Liver (tissue), 9 donors: Measurements from ENCODE around the gene GTPBP10. TPM values are rescaled to one million over a fixed set of nuclear protein-coding genes. Genes with fewer than 3 reads are reported as not detected.

ENCODE experiments used
- DNase-seq: peaks from one replicate; pipeline ENCODE4 v3.0.0-alpha.2; 2017; ENCODE audit warnings: low spot score
- H3K27ac ChIP-seq, 2 donors: one replicate each; pipeline ENCODE4 v1.7.0; 2013; ENCODE audit warnings: inconsistent platforms in 2 of 2, low read length in 2 of 2, control low read depth in 1 of 2, low read depth in 1 of 2, mild to moderate bottlenecking in 1 of 2
- H3K27me3 ChIP-seq, 4 donors: one replicate each; pipeline versions ENCODE4 v1.6.1 to v1.7.0; 2013; ENCODE audit warnings: low read length in 3 of 4, inconsistent platforms in 1 of 4, mild to moderate bottlenecking in 1 of 4, moderate library complexity in 1 of 4; ENCODE audit not compliant: control insufficient read depth in 4 of 4, insufficient read depth in 4 of 4
- H3K36me3 ChIP-seq, 4 donors: one replicate each; pipeline versions ENCODE4 v1.6.1 to v1.7.0; 2013; ENCODE audit warnings: low read length in 3 of 4, mild to moderate bottlenecking in 3 of 4, low read depth in 1 of 4, moderate library complexity in 1 of 4; ENCODE audit not compliant: control insufficient read depth in 4 of 4, insufficient read depth in 3 of 4
- H3K4me1 ChIP-seq, 4 donors: one replicate each; pipeline versions ENCODE4 v1.6.1 to v1.7.0; 2013; ENCODE audit warnings: low read length in 3 of 4, mild to moderate bottlenecking in 3 of 4, moderate library complexity in 1 of 4; ENCODE audit not compliant: control insufficient read depth in 4 of 4, insufficient read depth in 4 of 4
- H3K4me3 ChIP-seq, 3 donors: one replicate each; pipeline versions ENCODE4 v1.6.1 to v1.7.0; 2013; ENCODE audit warnings: low read length in 3 of 3, control low read depth in 1 of 3, low read depth in 1 of 3, mild to moderate bottlenecking in 1 of 3
- H3K9ac ChIP-seq, 2 donors: one replicate each; pipeline ENCODE4 v1.7.0; 2013; ENCODE audit warnings: low read length in 2 of 2, mild to moderate bottlenecking in 2 of 2, moderate library complexity in 2 of 2, control low read depth in 1 of 2, low read depth in 1 of 2
- H3K9me3 ChIP-seq, 4 donors: one replicate each; pipeline versions ENCODE4 v1.6.1 to v1.7.0; 2013; ENCODE audit warnings: low read length in 3 of 4; ENCODE audit not compliant: control insufficient read depth in 4 of 4
- EGR1 ChIP-seq, 2 donors: IDR thresholded peaks; 2 replicates each; pipeline ENCODE4 v1.6.1; 2016 to 2018; ENCODE audit warnings: antibody characterized with exemption in 2 of 2, low read depth in 2 of 2
- FOXA1 ChIP-seq: IDR thresholded peaks from 2 replicates; pipeline ENCODE4 v1.6.1; 2016; ENCODE audit warnings: antibody characterized with exemption
- FOXA2 ChIP-seq: IDR thresholded peaks from 2 replicates; pipeline ENCODE4 v1.6.1; 2016; ENCODE audit warnings: antibody characterized with exemption
- HNF4A ChIP-seq, 2 donors: conservative IDR thresholded peaks; 2 replicates each; pipeline ENCODE4 v1.6.1; 2016; ENCODE audit warnings: antibody characterized with exemption in 2 of 2, mild to moderate bottlenecking in 2 of 2
- HNF4G ChIP-seq: IDR thresholded peaks from 2 replicates; pipeline ENCODE4 v1.6.1; 2016; ENCODE audit warnings: antibody characterized with exemption
- JUND ChIP-seq, 2 donors: IDR thresholded peaks; 2 replicates each; pipeline ENCODE4 v1.6.1; 2016; ENCODE audit warnings: antibody characterized with exemption in 2 of 2
- NR2F2 ChIP-seq: IDR thresholded peaks from 2 replicates; pipeline ENCODE4 v1.6.1; 2016; ENCODE audit warnings: antibody characterized with exemption
- RAD21 ChIP-seq, 2 donors: IDR thresholded peaks; 2 replicates each; pipeline ENCODE4 v1.6.1; 2016; ENCODE audit warnings: antibody characterized with exemption in 2 of 2, mild to moderate bottlenecking in 2 of 2
- RXRA ChIP-seq, 2 donors: IDR thresholded peaks; 2 replicates each; pipeline ENCODE4 v1.6.1; 2017 to 2018; ENCODE audit warnings: antibody characterized with exemption in 2 of 2, mild to moderate bottlenecking in 1 of 2
- SP1 ChIP-seq: IDR thresholded peaks from 2 replicates; pipeline ENCODE4 v1.6.1; 2018; ENCODE audit warnings: antibody characterized with exemption, mild to moderate bottlenecking
- YY1 ChIP-seq: IDR thresholded peaks from 2 replicates; pipeline ENCODE4 v1.6.1; 2016; ENCODE audit warnings: antibody characterized with exemption, mild to moderate bottlenecking
- WGBS: extraction: QIAGEN DNeasy Blood & Tissue Kit; methylation state at CpG from one replicate; pipeline ENCODE4 v1.1.7; 2013; 5-methylcytosine and 5-hydroxymethylcytosine counted together
- polyA plus RNA-seq, 2 donors: library from polyadenylated mRNA; stranded (reverse) in 1 of 2; unstranded in 1 of 2; fragments of 200-250 nt in 1 of 2; fragments of >200 nt in 1 of 2; fragmentation: Nextera tagmentation in 1 of 2; extraction: Ambion mirVana in 1 of 2; gene quantifications; one replicate each; pipeline versions ENCODE4 v1.2.1 to v1.2.3, GENCODE V29; 2013 to 2015
- total RNA-seq, 2 donors: library from RNA; depleted of rRNA; stranded (reverse); fragments of >200 nt; gene quantifications; one replicate each; pipeline ENCODE4 v1.2.3, GENCODE V29; 2014
- TF ChIP-seq, protein P1 (sequence below): IDR thresholded peaks from 2 replicates; pipeline ENCODE4 v1.6.1; 2016; ENCODE audit warnings: antibody characterized with exemption
- TF ChIP-seq, protein P2 (sequence below): fragments of 150-350 bp; IDR thresholded peaks from 2 replicates; pipeline ENCODE4 v1.5.1; 2017; ENCODE audit warnings: improper control_type of control experiment, low read depth, low read length; ENCODE audit not compliant: missing input control
- TF ChIP-seq, protein P3 (sequence below): IDR thresholded peaks from 2 replicates; pipeline ENCODE4 v1.6.1; 2016; ENCODE audit warnings: antibody characterized with exemption
- donor health status: healthy.
- donor health status: healthy.
- donor health status: healthy.
- donor health status: healthy.
- donor health status: healthy.

Gene GTPBP10
- total and polyA plus RNA-seq, 4 donors, result 6.5 to 18.9 (median 12.2) TPM

DNA sequence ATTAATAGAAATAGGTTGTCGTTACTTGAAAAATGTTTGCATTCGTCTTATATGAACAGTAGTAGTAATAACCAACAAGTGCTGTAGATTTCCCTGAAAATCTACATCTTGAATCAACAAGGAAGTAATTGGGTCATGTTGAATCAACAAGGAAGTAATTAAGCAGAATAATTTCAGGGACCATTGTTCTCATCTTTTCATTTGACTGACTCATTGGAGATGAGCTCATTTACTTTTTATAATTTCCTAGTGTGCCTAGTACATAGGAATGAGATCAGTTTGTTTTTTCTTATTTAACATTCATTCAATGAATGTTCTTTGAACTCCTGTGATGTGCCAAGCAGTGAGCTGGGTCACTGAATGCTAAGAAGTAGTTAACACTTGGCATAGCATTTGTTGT, 65.0 kb downstream of the GTPBP10 start:
- Histone ChIP-seq H3K27ac (peak overlapping the region; percentile 17 to 44), H3K9me3 (no peaks in the 10 kb centered on the region), H3K9ac (no peak overlapping the region), H3K4me3 (no peak overlapping the region), H3K27me3 (no peaks in the 10 kb centered on the region), H3K36me3 (peaks cover 0 to 14% (median under 1%) of the 10 kb centered on the region in 4 donors), H3K4me1 (peaks cover 1 to 49% (median 20%) of the 10 kb centered on the region in 4 donors)
- DNase-seq, result no peak
- no peak for TF ChIP-seq HNF4A (conservative IDR thresholded peaks at IDR 0.05)
- TF ChIP-seq EGR1 (IDR thresholded peaks at IDR 0.05; ENCODE audit: low read depth in 2 of 2), result no peak
- TF ChIP-seq, protein P1, sequence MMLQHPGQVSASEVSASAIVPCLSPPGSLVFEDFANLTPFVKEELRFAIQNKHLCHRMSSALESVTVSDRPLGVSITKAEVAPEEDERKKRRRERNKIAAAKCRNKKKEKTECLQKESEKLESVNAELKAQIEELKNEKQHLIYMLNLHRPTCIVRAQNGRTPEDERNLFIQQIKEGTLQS, result no peak
- no peak for TF ChIP-seq JUND (IDR thresholded peaks at IDR 0.05)
- TF ChIP-seq SP1, result no peak
- no peak for TF ChIP-seq FOXA1
- no peak for TF ChIP-seq NR2F2
- WGBS, result 88% methylated on average over 2 of the region's 2 CpGs

DNA sequence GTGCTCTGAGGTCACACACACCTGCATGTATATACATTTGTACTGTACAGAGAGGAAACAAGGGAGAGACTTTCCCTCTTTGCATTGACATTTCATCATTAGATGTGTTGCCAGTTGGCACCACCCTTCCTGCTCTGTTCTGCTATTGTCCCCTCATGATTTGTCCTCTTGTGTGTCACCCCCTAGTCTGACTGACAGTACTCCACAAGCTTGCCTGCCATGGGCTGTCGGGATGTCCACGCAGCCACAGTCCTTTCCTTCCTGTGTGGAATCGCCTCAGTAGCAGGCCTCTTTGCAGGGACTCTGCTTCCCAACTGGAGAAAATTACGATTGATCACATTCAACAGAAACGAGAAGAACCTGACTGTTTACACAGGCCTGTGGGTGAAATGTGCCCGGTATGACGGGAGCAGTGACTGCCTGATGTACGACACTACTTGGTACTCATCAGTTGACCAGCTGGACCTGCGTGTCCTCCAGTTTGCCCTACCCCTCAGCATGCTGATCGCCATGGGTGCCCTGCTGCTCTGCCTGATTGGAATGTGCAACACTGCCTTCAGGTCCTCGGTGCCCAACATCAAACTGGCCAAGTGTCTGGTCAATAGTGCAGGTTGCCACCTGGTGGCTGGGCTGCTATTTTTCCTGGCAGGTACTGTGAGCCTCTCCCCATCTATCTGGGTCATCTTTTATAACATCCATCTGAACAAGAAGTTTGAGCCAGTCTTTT, 66.1 kb downstream of the GTPBP10 start:
- TF ChIP-seq, protein P2, sequence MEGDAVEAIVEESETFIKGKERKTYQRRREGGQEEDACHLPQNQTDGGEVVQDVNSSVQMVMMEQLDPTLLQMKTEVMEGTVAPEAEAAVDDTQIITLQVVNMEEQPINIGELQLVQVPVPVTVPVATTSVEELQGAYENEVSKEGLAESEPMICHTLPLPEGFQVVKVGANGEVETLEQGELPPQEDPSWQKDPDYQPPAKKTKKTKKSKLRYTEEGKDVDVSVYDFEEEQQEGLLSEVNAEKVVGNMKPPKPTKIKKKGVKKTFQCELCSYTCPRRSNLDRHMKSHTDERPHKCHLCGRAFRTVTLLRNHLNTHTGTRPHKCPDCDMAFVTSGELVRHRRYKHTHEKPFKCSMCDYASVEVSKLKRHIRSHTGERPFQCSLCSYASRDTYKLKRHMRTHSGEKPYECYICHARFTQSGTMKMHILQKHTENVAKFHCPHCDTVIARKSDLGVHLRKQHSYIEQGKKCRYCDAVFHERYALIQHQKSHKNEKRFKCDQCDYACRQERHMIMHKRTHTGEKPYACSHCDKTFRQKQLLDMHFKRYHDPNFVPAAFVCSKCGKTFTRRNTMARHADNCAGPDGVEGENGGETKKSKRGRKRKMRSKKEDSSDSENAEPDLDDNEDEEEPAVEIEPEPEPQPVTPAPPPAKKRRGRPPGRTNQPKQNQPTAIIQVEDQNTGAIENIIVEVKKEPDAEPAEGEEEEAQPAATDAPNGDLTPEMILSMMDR, result peak; percentile 60
- TF ChIP-seq HNF4G (no peak), NR2F2 (no peak), RXRA (IDR thresholded peaks at IDR 0.05) (peak in 1 of 2 donors; percentile 21), HNF4A (conservative IDR thresholded peaks at IDR 0.05) (peak; percentile 48 to 66), RAD21 (IDR thresholded peaks at IDR 0.05) (peak; percentile 81 to 88), YY1 (peak; percentile 19), FOXA1 (no peak), FOXA2 (no peak)
- Histone ChIP-seq H3K4me1 (peaks cover 1 to 40% (median 16%) of the 10 kb centered on the region in 4 donors), H3K27me3 (no peaks in the 10 kb centered on the region), H3K9me3 (no peaks in the 10 kb centered on the region), H3K27ac (peak overlapping the region; percentile 29 to 44), H3K4me3 (no peak overlapping the region), H3K9ac (no peak overlapping the region), H3K36me3 (peaks cover 0 to 12% (median under 1%) of the 10 kb centered on the region in 4 donors)
- no peak for DNase-seq
- WGBS, result 57% methylated on average over 11 of the region's 11 CpGs

DNA sequence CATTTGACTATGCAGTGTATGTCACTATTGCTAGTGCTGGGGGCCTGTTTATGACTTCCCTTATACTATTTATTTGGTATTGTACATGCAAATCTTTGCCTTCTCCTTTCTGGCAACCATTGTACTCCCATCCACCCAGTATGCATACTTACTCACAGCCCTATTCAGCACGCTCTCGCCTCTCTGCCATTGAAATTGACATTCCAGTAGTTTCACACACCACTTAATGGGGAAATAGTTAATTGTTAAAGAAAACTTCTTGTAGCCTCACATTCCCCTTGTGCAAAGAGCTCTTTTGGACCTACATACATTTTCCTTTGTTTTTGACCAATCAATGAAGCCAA, 66.6 kb downstream of the GTPBP10 start:
- Histone ChIP-seq H3K27ac (no peak overlapping the region), H3K27me3 (no peaks in the 10 kb centered on the region), H3K9ac (no peak overlapping the region), H3K36me3 (peaks cover 0 to 12% (median under 1%) of the 10 kb centered on the region in 4 donors), H3K9me3 (no peaks in the 10 kb centered on the region), H3K4me3 (no peak overlapping the region), H3K4me1 (peaks cover 1 to 38% (median 15%) of the 10 kb centered on the region in 4 donors)
- 98% methylated on average over 2 of the region's 2 CpGs for WGBS
- DNase-seq, result no peak
- peak; percentile 20 for TF ChIP-seq YY1
- TF ChIP-seq, protein P3, sequence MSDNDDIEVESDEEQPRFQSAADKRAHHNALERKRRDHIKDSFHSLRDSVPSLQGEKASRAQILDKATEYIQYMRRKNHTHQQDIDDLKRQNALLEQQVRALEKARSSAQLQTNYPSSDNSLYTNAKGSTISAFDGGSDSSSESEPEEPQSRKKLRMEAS, result no peak
